IPS DF 6.9 (cell line): ENCODE data around the gene PDK4.

Experiments
- DNase-seq: peaks from one replicate; pipeline ENCODE4 v3.0.0-alpha.2; 2013; ENCODE audit warnings: low read depth, low spot score
- H3K27ac ChIP-seq: one replicate; pipeline ENCODE4 v1.5.1; 2013; ENCODE audit warnings: low read length, control low read depth
- H3K27me3 ChIP-seq: 2 replicates; pipeline ENCODE4 v1.6.1; 2013; ENCODE audit warnings: mild to moderate bottlenecking, low read length; ENCODE audit not compliant: control insufficient read depth, insufficient read depth
- H3K36me3 ChIP-seq: 2 replicates; pipeline ENCODE4 v1.6.1; 2013; ENCODE audit warnings: low read length; ENCODE audit not compliant: control insufficient read depth, insufficient read depth
- H3K4me1 ChIP-seq: 2 replicates; pipeline ENCODE4 v1.6.1; 2013; ENCODE audit warnings: low read length; ENCODE audit not compliant: control insufficient read depth, insufficient read depth
- H3K4me3 ChIP-seq: 2 replicates; pipeline ENCODE4 v1.5.1; 2013; ENCODE audit warnings: mild to moderate bottlenecking, low read length
- H3K9me3 ChIP-seq: 2 replicates; pipeline ENCODE4 v1.6.1; 2013; ENCODE audit warnings: low read length, inconsistent platforms; ENCODE audit not compliant: control insufficient read depth, insufficient read depth
- WGBS: extraction: QIAGEN DNeasy Blood & Tissue Kit; methylation state at CpG from one replicate; pipeline ENCODE4 v1.1.7; 2013; ENCODE audit warnings: mixed read lengths, missing lambda C conversion rate; ENCODE audit not compliant: insufficient read length, insufficient coverage; 5-methylcytosine and 5-hydroxymethylcytosine counted together

Gene PDK4

DNA sequence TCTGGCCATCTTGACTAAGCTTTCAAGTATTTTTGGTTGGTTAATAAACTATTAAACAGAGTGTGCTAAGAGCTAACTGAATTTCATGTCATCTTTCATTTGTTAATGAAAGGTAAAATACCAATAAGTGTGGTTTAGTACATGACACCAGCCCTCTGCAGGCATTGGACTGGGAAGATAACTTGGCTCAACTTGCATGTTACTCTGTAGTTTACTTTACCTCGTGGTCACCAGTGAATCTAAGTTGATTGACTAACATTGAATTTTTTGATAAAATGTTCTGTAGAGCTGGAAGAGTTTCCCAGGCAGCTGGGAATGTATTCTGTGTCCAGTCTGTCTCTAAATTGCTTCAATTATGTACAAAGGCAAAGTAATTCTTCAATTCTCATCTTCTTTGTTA lies 60.7 kb downstream of the PDK4 start:
- Histone ChIP-seq H3K4me3 (no peak overlapping the region), H3K27me3 (no peaks in the 10 kb centered on the region), H3K27ac (no peak overlapping the region), H3K9me3 (no peaks in the 10 kb centered on the region), H3K4me1 (no peaks in the 10 kb centered on the region), H3K36me3 (no peaks in the 10 kb centered on the region)
- no CpG with 5 or more reads among the region's 1 CpG for WGBS
- DNase-seq, result no peak

DNA sequence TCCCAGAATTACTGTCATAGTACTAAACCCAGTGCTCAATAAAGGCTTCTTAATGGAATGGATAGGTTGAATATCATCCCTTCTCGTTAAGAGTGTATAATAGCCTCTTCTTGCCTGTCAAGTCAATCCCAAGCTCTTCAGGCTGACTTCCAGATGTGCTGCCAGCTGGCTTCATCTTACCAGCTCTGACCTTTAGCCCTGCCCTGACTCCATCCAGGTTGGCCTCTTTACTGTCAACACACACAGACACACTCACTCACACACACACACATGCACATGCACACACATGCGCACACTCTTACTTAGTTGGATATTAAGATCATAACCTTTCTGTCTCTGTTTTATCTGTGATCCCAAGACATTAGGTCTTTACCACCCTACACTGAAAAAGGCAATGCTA lies 61.5 kb downstream of the PDK4 start:
- Histone ChIP-seq H3K36me3 (no peaks in the 10 kb centered on the region), H3K27me3 (no peaks in the 10 kb centered on the region), H3K4me3 (no peak overlapping the region), H3K9me3 (no peaks in the 10 kb centered on the region), H3K4me1 (no peaks in the 10 kb centered on the region), H3K27ac (no peak overlapping the region)
- WGBS, result no CpG with 5 or more reads among the region's 2 CpGs
- no peak for DNase-seq
